CD1c-positive myeloid dendritic cell (primary cell): Measurements from ENCODE around the gene DACH1.

Experiments used
- DNase-seq: peaks from one replicate; pipeline ENCODE4 v3.0.0-alpha.2; 2016; ENCODE audit errors: extremely low spot score

The DACH1 gene

GRCh38 chr13:71774863-71775262 is 92.1 kb downstream of the DACH1 start:
- no peak for DNase-seq

- no peak for DNase-seq
Observed at GRCh38 chr13:71773531-71773930, 93.5 kb downstream of the DACH1 start.

DNA sequence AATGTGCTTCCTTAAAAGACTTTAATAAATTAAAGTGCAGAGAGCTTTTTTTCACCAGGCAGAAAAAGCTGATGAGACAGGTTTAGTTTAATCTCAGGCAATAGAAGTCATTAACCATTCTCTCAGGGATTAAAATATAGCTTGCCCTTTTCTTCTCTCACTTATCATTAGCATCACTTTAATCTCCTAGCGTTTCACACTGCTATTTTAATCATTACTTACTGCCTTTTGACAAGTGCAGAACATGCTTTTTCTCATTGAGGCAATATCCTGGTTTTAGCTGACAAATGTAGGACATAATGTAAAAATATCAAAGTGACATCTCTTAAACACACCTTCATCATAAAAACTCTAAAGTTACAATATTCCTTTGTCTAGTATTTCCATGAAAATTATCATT is 94.6 kb downstream of the DACH1 start:
- DNase-seq, result no peak

DNA sequence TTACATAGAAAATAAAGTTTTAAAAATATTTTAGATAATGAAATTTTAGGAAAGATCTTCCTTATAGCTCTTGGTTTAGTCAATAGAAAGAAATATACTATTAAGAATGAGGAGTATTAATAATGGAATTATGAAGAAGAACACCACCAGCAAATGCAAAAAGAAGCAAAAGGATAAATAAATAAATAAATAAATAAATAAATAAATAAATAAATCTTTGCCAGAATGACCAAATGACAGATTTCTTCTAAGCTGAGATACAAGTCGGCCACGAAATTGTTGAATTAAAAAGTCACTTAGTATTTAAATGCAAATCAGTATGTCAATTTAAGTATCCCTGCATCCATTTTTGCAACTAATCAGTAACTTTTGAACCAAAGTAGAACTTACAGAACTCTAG is 95.9 kb downstream of the DACH1 start:
- no peak for DNase-seq

DNA sequence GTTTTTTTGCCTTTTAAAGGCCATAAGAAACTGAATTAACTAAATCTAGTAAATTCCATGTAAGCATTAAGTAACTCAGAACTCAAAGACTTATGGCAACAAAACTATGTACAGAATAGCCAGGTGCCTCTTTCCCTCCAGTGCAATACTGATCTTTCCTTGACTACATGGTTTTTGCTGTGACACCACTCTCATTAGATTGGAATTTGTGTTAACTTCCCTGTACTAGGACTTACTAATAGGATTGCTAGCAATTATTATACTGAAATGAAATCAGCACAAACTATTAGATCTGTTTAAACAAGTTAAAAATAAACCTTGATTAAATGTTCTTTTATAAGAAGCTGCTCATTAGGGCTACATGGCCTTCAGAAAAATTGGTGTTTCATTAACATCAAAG is 96.3 kb downstream of the DACH1 start:
- DNase-seq, result no peak

GRCh38 chr13:71768881-71769280 is 98.1 kb downstream of the DACH1 start:
- DNase-seq, result no peak

GRCh38 chr13:71759651-71760511 is 107.1 kb downstream of the DACH1 start:
- no peak for DNase-seq

GRCh38 chr13:71758828-71759227 is 108.2 kb downstream of the DACH1 start:
- no peak for DNase-seq

- DNase-seq, result no peak
Observed at GRCh38 chr13:71754407-71754974, 112.5 kb downstream of the DACH1 start.

DNA sequence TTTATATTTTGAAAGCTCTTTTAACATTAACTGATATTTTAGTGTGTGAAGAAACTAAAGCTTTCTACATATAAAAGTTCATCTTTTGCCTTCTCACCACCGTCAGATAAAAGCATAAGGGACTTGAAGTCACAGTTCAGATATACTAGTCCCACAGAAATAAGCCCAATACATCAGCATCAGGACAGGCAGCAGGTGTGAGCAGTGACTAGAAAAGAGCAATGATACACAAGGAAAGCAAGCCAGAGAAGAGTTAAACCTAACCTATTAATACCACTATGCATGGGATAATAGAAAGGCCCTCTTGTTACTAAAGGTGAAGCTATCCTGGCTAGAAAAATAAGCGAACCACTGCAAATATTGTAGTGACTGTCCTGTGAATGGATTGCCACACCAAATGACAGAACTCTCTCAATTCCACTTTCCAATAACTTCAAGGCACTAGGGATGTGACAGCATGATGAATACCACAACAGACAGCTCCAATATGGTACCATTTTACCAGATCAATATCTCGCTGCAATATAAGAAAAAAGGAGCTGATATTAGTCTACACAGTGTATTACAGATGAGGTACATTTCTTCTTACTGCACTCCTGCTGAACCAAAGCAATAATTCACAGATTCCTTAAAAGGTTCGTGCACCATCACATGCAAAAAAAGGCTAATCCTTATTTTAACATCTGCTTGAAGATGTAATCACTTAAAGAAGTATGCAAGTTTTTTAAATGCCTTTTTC is 114.1 kb downstream of the DACH1 start:
- DNase-seq, result no peak

DNA sequence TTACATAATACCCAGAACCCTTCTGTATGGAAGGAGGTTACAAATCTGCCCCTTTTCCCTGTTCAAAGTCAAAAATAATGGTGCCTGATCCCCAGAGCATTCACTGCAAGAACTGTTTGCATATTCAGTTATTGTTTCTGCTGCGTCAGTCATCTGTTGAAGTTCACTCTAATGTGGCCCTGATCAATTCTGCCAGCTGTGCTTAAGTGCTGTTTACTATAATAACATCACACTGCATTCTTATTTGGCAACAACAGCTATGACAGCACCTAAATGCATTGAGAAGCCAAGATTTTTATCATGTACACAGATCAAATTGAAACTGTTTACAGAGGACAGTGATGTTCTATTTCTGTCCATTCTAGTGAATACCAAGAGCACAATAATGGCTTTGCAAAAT is 115.9 kb downstream of the DACH1 start:
- DNase-seq, result no peak

DNA sequence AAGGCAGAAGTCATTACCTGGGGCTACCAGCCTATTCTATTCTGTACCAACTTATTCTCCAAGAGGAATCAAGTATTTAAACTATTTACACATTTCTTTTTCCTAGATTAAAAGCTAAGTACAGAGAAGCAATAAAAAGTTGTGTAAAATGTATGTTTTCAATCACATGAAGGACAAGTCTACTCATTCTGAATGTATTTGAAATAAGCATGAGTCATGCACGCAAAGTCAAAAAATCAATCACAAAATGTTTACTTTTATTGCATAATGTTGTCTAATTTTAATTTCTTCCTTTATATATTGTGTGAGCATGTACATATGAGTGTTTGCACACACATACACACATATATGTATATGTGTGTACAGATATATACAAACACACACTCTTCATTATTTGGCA is 136.7 kb downstream of the DACH1 start:
- DNase-seq, result no peak

- no peak for DNase-seq
Observed at GRCh38 chr13:71729441-71729840, 137.6 kb downstream of the DACH1 start.

GRCh38 chr13:71727662-71728061 is 139.3 kb downstream of the DACH1 start:
- no peak for DNase-seq

DNA sequence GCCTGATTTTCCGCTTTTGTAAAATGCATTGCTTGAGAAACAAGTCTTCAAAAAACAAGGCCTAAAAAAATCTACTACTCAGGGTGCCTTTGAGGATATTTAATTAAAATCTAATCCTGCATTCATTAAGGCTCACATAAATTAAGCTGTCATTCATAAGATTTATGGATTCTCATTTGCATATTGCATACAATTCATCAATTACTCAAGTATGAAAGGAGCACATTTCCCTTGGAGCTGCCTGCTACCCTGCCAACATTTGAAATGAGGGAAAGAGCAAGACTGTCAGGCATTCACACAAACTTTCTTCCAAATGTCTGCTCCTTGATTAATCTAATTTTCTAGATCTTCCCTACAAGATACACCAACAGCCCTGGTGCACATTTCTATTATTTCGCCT is 140.0 kb downstream of the DACH1 start:
- DNase-seq, result no peak

DNA sequence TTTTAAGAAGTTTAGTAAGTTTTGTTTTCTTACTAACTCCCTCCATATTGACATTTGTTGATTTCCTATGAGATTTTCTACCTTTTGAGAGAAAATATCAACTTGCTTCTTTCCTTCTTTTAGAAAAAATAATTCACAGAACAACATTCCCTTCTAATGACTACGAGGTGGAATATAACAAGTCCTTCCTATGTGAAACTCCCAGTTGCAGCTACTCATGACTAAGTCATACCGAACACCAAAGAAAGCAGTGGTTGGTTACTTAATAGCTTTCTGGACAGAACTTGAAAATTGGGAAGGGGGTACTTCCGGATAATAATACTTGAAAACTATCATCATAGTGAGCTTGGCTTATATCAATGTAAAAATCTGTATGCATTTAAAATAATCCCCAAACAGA is 144.8 kb downstream of the DACH1 start:
- DNase-seq, result no peak

DNA sequence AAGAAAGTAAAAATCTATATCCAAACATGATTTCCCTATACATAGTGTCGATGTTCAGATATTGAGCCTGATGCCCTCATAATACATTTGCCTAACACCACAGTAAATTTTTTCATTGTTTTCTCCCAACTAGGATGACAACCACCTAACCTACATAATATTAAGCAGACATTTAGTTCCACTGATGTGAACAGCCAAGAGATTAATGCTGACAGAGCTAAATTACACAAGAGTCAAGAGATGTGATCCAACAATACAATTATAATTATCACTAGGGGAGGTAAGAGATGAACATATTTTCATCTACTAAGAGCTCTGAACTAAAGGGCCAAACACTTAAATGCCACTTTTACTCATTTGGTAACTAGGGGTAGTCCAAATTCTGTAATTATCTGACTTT is 145.9 kb downstream of the DACH1 start:
- no peak for DNase-seq

DNA sequence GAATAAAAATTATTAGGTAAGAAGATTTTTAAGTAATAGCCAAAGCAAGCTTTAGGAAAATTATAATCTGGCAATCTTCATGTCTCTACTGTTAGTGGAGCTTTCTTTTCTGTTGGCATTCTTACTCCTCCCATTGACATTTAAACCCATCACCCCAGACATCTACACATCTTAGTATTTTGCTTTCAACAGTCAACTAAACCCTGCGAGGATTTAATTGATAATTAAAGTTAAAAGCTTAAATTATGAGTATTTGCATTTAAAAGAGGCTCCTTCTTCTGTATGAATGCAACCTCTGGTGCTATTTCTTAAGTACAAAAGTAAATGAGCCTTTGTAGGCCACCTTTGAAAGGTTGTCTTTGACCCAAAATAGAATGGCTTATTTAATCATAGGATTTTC is 148.1 kb downstream of the DACH1 start:
- DNase-seq, result no peak

DNA sequence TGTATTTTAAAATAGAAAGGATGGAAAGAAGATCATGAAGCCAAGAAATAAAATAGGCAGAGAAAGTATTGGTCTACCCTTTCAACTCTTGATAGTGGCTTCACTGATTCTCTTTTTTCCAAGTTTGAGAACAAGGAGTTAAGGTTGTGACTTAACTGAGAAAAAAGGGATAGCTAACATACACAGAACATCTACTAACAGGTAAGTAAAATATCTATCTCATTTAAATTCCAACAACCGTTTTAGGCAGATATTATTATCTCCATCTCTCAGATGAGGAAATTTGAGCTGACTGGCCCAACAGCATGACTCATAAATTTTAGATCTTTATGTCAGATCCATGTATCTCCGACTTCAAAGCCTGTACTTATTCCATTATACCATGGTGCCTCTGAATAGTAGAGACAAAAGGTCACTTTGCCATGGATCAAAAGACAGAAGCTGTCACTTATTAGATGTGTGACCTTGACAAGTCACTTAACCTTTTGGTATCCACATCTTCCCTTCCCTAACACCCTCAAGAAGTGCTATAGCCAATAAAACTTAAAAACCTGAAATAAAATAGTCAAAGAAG is 152.1 kb downstream of the DACH1 start:
- no peak for DNase-seq

DNA sequence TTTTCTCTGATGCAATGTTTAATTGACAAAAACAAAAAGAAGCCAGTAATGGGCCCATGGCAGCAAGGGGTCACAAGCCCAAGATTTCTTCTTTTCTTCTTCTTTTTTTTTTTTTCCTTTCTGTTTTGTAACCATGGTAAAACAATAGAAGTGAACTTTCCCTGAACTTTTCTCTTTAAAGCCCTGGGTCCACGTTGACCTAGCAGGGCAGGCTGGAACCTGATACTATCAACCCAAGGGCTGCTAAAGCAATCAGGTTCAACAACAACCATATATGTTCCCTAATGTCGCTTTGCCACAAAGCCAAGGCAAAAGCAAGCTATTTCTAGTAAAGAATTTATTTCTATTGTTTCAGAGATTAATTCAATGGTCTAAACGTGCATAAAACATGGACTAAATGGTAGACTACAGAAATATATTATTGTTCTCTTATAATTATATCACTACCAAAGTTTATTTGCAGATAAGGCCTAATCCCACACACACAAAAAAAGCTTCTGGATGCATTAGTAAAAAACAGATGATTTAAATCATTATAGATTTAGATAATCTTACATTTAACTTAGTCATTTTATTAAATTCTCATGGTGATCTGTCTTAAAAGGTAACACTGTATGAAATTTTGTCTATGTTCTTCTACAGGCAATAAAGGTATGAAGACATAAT is 153.9 kb downstream of the DACH1 start:
- DNase-seq, result no peak

DNA sequence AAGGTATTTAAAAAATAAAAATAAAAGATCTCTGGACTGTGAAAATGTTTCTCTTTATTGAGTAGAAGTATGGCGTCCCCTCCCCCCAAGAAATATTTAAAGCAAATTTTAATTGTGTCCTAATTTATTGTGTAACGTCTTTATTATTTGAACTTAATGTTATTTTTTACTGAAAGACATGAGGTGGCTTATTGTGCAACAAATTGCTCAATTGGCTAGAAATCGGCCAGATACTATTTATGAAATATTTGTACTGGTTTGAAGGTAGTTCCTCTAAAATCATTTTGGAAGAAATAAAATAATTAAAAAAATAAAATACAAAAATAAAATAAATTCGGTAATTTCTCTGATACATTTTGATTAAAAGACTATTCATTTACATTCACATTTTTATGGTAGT is 162.3 kb downstream of the DACH1 start:
- peak; percentile 11 for DNase-seq

GRCh38 chr13:71703138-71703537 is 163.9 kb downstream of the DACH1 start:
- DNase-seq, result no peak
